Endothelial cell of umbilical vein (primary cell): ENCODE measurements around the gene DYNLT1. TPM values are rescaled to one million over a fixed set of nuclear protein-coding genes. Genes with fewer than 3 reads are reported as not detected.

Source experiments
- BruUV-seq: library from RNA; stranded (reverse); fragments of 400-500 nt; replicated peaks from 2 replicates; lab custom pipeline; 2021; lab: Mats Ljungman, UMichigan
- CTCF ChIA-PET: fragments of 300-600, 350-600 bp; sonication (Branson Sonifier 250); formaldehyde crosslinking; loops from one replicate; lab custom pipeline; 2021; ENCODE audit warnings: antibody characterized with exemption, inconsistent platforms; lab: Charles Lee
- POLR2A ChIA-PET: fragments of 300-600, 350-600 bp; sonication (Branson Sonifier 250); formaldehyde crosslinking; loops from one replicate; lab custom pipeline; 2021; ENCODE audit warnings: antibody characterized with exemption, inconsistent platforms; lab: Charles Lee
- DNase-seq: peaks from one replicate; pipeline ENCODE4 v3.0.0-alpha.2; 2011; ENCODE audit warnings: low read depth, low spot score
- FAIRE-seq: peaks from 2 replicates; lab custom pipeline; 2011; peaks lifted over from hg19 to GRCh38; lab: Jason Lieb, UNC
- H2AFZ ChIP-seq: 2 replicates; pipeline ENCODE4 v1.6.0; 2012; ENCODE audit warnings: low read depth, low read length, control low read depth, inconsistent platforms
- H3K27ac ChIP-seq: 2 replicates; pipeline ENCODE4 v1.5.1; 2011; ENCODE audit warnings: low read depth, mild to moderate bottlenecking, control low read depth, low read length, moderate library complexity; ENCODE audit not compliant: insufficient read depth
- H3K27me3 ChIP-seq, 2 experiments: 2 replicates each; pipeline versions ENCODE4 v1.6.0 to v1.6.1; 2011; ENCODE audit warnings: low read length in 2 of 2, mixed read lengths in 1 of 2; ENCODE audit not compliant: control insufficient read depth in 2 of 2, insufficient read depth in 2 of 2
- H3K36me3 ChIP-seq, 2 experiments: 2 replicates in 1 of 2; 3 replicates in 1 of 2; pipeline ENCODE4 v1.5.1; 2011; ENCODE audit warnings: low read length in 2 of 2, mild to moderate bottlenecking in 1 of 2, moderate library complexity in 1 of 2; ENCODE audit not compliant: control insufficient read depth in 2 of 2, insufficient read depth in 2 of 2; ENCODE audit errors: extremely low read depth in 1 of 2
- H3K4me1 ChIP-seq: 3 replicates; pipeline ENCODE4 v1.5.1; 2011; ENCODE audit warnings: mild to moderate bottlenecking, low read length; ENCODE audit not compliant: control insufficient read depth, insufficient read depth; ENCODE audit errors: extremely low read depth
- H3K4me2 ChIP-seq: 2 replicates; pipeline ENCODE4 v1.6.1; 2011; ENCODE audit warnings: low read length, control low read depth, mixed read lengths; ENCODE audit not compliant: insufficient read depth
- H3K4me3 ChIP-seq, 3 experiments: fragments of 200-600 bp in 1 of 3; sonication (generic), shearing (Covaris generic) in 1 of 3; replicated peaks in 1 of 3; 2 replicates each; pipeline ENCODE4 v1.5.1; 2011 to 2016; ENCODE audit warnings: control low read depth in 3 of 3, low read length in 3 of 3, mild to moderate bottlenecking in 2 of 3, inconsistent platforms in 1 of 3, low read depth in 1 of 3, moderate library complexity in 1 of 3; ENCODE audit not compliant: insufficient read depth in 1 of 3
- H3K79me2 ChIP-seq: 2 replicates; pipeline ENCODE4 v1.6.0; 2012; ENCODE audit warnings: low read length, inconsistent platforms; ENCODE audit not compliant: control insufficient read depth, insufficient read depth
- H3K9ac ChIP-seq: replicated peaks from 2 replicates; pipeline ENCODE3; 2011; ENCODE audit warnings: low read length, control low read depth; ENCODE audit not compliant: insufficient read depth; ENCODE audit errors: extremely low read depth
- H3K9me1 ChIP-seq: replicated peaks from 3 replicates; pipeline ENCODE4 v1.6.0; 2011; ENCODE audit warnings: mild to moderate bottlenecking, low read length; ENCODE audit not compliant: control insufficient read depth, insufficient read depth; ENCODE audit errors: extremely low read depth
- H3K9me3 ChIP-seq: replicated peaks from 2 replicates; pipeline ENCODE4 v1.5.1; 2012; ENCODE audit warnings: low read length, inconsistent platforms; ENCODE audit not compliant: control insufficient read depth, insufficient read depth
- H4K20me1 ChIP-seq: replicated peaks from 2 replicates; pipeline ENCODE3; 2011; ENCODE audit warnings: mild to moderate bottlenecking, low read length; ENCODE audit not compliant: control insufficient read depth, insufficient read depth; ENCODE audit errors: extremely low read depth
- CTCF ChIP-seq, 2 donors: IDR thresholded peaks; 1 replicate in 1 of 2; 2 replicates in 1 of 2; pipeline ENCODE4 v1.5.1; 2011; ENCODE audit warnings: low read length in 2 of 2, mild to moderate bottlenecking in 2 of 2, moderate library complexity in 2 of 2, control low read depth in 1 of 2, inconsistent platforms in 1 of 2, low read depth in 1 of 2; ENCODE audit not compliant: insufficient read depth in 1 of 2; ENCODE audit errors: extremely low read depth in 1 of 2
- EZH2 ChIP-seq: IDR thresholded peaks from 2 replicates; pipeline ENCODE4 v1.6.1; 2012; ENCODE audit warnings: borderline replicate concordance, low read depth, mild to moderate bottlenecking, moderate library complexity, low read length, inconsistent platforms; ENCODE audit not compliant: severe bottlenecking
- FOS ChIP-seq: IDR thresholded peaks from 2 replicates; pipeline ENCODE4 v1.6.1; 2011; ENCODE audit warnings: mild to moderate bottlenecking, low read length, moderate library complexity, borderline replicate concordance; ENCODE audit not compliant: insufficient read depth
- GATA2 ChIP-seq: IDR thresholded peaks from 2 replicates; pipeline ENCODE4 v1.7.0; 2011; ENCODE audit warnings: low read depth, mild to moderate bottlenecking, moderate library complexity, mixed read lengths, low read length; ENCODE audit not compliant: insufficient read length, insufficient read depth
- JUN ChIP-seq: IDR thresholded peaks from 2 replicates; pipeline ENCODE4 v1.6.1; 2011; ENCODE audit warnings: borderline replicate concordance, low read depth; ENCODE audit not compliant: insufficient read length, insufficient read depth
- MAX ChIP-seq: IDR thresholded peaks from 2 replicates; pipeline ENCODE4 v1.6.1; 2011; ENCODE audit not compliant: insufficient read depth, insufficient read length
- POLR2A ChIP-seq: IDR thresholded peaks from 2 replicates; pipeline ENCODE4 v1.6.1; 2012; ENCODE audit warnings: low read depth, mild to moderate bottlenecking, control low read depth, low read length
- dilution Hi-C: fragments of 300-500 bp; cut with MboI; formaldehyde crosslinking; loops from one replicate; pipeline ENCODE4 v1.15.0; 2019; ENCODE audit warnings: low sequenced_read_pairs; ENCODE audit not compliant: extremely low pct_ligation_motif_present
- intact Hi-C: fragments of 100-400 bp; cut with micrococcal nuclease; formaldehyde crosslinking; loops from one replicate; pipeline ENCODE4 v1.10.0; 2022
- polyA plus RNA-seq, 4 experiments: library from polyadenylated mRNA; depleted of rRNA in 3 of 4; stranded (reverse) in 3 of 4; unstranded in 1 of 4; fragments of >200 nt; gene quantifications; 2 replicates each; pipeline versions ENCODE4 v1.2.1 to v1.2.3, GENCODE V29; 2011 to 2012; ENCODE audit warnings: missing spikeins in 1 of 4
- total RNA-seq: library from RNA; stranded (reverse); gene quantifications from 2 replicates; pipeline ENCODE4 v1.2.3, GENCODE V29; 2021

The DYNLT1 gene
- total and polyA plus RNA-seq, 2 donors (not counting 3 experiments of a cell fraction or from before 2014, with no cell fraction given), result 162 to 267 TPM

DNA sequence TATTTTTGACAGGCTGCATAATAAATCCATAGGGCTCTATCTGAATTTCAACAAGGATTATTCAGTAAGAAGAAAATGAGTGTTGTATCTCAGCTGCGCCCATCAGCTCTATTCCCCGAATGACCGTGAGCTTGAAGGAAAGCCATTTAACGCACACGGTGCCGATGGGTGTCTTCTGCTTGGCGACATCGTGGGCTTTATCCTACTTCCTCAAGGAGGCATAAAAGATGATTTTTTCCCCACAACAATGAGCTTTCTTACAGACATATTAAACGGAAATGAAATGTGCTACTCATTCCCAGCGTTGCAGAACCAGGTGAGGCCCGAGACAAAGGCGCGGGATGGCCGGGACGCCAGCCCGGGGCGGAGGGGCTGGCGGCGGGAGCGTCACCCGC lies 710 bp downstream of the DYNLT1 start:
- H3K4me1 ChIP-seq, result peaks cover 28% of the 10 kb centered on the region
- intact Hi-C loops (loop anchor here (1.0 to 5.0 kb wide), 3 partner anchors 12 to 87 kb away; no protein-coding TSS in a partner anchor), dilution Hi-C loops (no loop called here)
- no peaks in the 10 kb centered on the region for H4K20me1 ChIP-seq
- H3K4me3 ChIP-seq, result peak overlapping the region; percentile 74 to 92 (median 85)
- H3K9me1 ChIP-seq, result no peaks in the 10 kb centered on the region
- peak overlapping the region; percentile 98 for H3K9ac ChIP-seq
- H3K27ac ChIP-seq, result peak overlapping the region; percentile 92
- H3K4me2 ChIP-seq, result peak overlapping the region; percentile 95
- FAIRE-seq (peak; percentile 62), DNase-seq (no peak)
- no peak overlapping the region for H2AFZ ChIP-seq
- CTCF ChIA-PET, result interaction anchor here (1.0 to 2.8 kb wide), 8 partner anchors 17 to 466 kb away, joined by 3 to 20 read pairs (median 6); no protein-coding TSS in a partner anchor
- H3K36me3 ChIP-seq, result no peaks in the 10 kb centered on the region
- POLR2A ChIA-PET, result no interaction called here
- H3K27me3 ChIP-seq, result no peaks in the 10 kb centered on the region
- TF ChIP-seq CTCF (IDR thresholded peaks at IDR 0.05; ENCODE audit: extremely low read depth in 1 of 2, insufficient read depth in 1 of 2, low read depth in 1 of 2, low read length in 2 of 2), result no peak
- no peak for TF ChIP-seq JUN
- no peak for TF ChIP-seq POLR2A
- no peak for TF ChIP-seq FOS
- no peak for TF ChIP-seq EZH2
- TF ChIP-seq GATA2, result no peak
- TF ChIP-seq MAX, result no peak
- H3K9me3 ChIP-seq, result no peaks in the 10 kb centered on the region
- BruUV-seq, result no TSS peak
- H3K79me2 ChIP-seq, result peaks cover 49% of the 10 kb centered on the region
